HG02938 (cell line): ENCODE data around the gene SGCA.

Experiments used
- ATAC-seq: cut with Tn5 transposase; IDR thresholded peaks from one replicate; pipeline ENCODE4 v1.9.1; 2021; ENCODE audit warnings: mild to moderate bottlenecking, moderate library complexity; ENCODE audit not compliant: unreplicated experiment

The SGCA gene

DNA sequence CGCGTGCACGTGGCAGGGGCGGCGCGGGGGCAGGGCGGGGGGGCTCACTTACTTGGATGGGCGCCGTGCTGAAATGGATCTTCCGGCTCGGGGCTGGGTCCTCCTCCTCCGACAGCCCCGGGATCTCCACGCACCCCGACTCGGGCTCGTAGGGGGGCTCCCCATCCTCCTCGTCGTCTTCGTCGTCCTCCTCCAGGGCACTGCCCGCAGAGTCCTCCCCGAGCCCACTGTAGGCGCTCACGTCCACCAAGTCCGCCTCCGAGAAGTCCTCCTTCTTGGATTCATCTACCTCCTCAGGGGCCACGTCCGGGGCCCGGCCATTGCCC lies 16.8 kb upstream of the SGCA start:
- no peak for ATAC-seq

DNA sequence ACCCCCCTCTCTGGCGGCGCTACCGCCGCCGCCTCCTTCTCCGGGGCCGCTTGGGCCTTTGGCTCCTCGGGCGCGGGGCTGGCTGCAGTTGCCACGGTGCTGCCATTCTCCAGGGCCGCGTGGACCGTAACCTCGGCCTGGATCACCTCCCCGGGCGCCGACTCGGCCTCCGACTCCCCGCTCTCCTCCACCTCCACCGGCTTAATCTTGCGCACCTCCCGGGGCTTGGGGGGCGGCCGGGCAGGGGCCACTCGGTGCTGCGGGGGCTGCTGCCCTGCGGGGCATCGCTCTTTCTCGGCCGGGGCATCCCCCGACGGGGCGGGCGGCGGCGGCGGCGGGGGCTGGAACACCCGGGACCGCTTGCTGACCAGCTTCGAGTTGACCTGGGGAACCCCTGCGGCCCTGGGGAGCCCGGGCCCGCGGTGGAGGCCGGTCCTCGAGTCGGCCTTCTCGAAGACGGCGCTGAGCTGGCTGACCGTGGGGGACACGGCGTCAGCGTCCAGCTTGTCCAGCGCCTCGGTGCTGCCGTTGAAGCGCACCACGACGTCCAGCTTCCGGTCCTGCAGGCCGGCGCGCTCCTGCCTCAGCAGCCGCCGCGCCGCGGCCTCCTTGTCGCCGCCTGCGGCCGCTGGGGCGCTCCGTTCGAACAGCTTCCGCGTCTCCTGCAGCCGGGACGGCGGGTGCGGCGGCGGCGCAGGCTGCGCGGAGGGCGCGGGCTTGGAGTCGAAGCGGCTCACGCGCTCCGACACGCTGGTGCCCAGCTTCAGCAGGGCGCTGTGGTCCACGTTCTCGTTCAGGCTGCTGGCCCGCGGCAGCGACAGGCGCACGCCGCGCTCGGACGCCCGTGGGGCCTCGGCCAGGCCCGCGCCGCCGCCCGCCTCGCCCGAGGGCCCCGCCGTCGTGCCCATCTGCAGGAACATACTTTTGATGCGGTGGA lies 16.1 kb upstream of the SGCA start:
- no peak for ATAC-seq

DNA sequence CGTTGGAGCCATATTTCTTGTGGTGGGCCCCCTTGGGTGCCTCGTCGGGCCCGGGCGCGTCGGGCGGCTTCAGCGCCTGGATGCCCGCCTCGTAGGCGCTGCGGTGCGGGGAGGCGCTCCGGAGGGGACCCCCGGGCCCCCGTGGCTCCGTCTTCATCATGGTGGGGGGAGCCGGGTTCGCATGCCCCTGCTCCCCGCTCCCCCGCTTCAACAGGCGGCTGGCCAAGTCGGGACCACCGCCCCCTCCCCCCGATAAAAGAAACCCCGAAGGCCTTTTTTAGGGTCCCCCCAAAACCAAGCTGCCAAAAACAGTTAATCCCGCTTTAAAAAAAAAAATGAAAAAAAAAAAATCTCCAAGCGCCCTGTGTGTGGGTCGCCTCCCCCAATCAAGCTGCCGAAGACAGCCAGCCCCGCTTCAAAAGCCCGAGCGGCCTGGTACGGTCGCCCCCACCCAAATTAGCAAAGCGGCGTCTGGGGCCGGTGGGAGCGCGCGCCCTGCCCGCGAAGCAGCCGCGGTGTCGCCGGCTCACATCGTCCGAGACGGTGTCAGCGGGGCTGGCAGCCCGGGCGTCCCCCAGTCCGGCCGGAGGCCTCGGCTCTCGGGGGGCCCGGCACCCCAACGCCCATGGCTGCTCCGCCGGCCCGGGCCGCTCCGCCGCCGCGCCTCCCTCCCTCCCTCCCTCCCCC lies 15.3 kb upstream of the SGCA start, which contains the start of gene PPP1R9B:
Gene PPP1R9B (minus strand): TSS at position 324 of the 687 bp plus-strand sequence. CDS start 164 bp downstream, at position 160.
- ATAC-seq, result peak; percentile 2

DNA sequence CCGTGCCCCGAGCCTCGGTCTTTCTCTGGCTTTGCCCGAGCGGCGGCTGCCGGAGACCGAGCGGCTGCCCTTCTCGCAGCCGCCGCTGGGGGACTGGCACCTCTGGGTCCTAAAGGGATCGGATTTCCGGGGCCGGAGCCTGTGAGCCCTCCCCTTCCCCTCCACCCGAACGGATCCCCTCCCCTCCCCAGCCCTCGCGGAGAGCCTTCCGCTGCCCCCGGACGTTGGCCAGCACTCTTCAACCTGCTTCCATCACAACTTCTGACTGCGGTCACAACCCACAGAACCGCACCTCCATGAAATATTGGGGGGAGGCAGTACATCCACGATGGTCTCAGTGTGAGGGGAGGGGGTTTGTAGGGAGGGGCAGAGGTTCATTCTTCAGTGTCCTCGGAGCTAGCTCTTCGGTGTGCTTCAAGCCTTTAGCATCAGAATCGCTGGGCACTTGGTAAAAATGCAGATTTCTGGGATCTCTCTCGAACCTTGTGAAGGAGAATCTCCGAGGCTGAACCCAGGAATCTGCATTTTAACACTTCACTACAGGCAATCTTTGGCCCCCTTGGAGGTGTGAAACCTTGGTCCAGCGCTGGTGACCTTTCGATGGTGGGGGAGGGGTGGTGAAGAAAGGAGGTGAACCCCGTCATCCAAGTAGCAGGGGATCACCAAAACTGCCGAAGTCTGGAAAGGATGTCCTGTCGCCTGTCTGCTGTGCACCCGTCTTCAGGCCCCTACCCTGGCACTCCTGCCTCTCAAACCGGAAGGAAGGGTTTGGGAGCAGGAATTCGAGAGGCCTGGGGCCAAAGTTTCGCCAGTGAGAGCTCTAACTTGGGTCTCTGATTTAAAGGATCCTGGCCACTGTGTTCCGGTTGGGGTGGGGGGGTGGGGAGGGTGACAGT lies 14.5 kb upstream of the SGCA start:
- ATAC-seq, result peak; percentile 35

DNA sequence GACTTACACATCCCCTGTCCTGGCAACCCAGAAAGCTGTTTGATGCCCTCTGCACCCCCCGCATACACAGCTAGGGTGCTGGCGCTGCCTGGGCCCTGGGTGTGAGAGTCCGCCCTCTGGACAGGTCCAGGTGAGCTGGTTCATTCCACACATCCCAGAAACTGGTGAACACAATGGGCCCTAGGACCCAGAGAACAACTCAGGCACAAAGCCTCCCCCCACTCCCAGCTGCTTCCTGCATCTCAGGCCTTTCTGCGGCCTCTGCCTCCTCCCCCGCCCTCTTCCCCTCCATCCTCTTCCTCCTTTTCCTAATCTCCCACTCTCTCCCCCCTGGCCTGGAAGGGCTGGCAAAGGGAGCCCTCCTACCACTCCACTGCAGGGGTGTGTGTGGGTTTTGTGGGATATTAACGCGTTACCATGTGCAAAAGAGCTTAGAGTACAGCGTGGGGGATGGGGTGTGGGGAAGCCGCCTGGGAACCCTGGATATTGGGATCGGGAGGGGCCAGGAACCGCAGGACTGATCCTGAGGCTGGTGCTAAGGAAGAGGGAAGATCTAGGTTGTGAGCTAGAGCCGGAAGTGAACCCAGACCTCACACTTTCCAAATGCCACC lies 13.8 kb upstream of the SGCA start:
- peak; percentile 30 for ATAC-seq

DNA sequence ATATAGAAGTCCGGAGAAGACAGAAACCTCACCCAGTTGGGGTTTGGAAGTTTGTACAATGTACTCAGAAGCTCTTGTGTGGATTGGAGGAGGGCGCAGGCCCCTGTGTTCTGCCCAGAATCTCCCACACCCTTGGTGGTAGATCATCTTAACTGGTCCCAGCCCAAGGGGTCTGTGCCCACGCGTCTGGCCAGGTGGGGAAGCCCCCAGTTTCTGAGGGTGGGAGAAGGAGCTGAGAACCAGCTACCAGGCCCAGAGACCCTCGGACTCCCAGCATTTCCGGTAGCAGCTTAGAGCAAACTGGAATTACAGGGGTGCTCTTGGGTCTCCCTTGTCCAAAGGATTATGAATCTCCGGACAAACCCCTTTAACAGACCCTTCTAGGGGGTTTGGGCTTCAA lies 13.1 kb upstream of the SGCA start:
- no peak for ATAC-seq

DNA sequence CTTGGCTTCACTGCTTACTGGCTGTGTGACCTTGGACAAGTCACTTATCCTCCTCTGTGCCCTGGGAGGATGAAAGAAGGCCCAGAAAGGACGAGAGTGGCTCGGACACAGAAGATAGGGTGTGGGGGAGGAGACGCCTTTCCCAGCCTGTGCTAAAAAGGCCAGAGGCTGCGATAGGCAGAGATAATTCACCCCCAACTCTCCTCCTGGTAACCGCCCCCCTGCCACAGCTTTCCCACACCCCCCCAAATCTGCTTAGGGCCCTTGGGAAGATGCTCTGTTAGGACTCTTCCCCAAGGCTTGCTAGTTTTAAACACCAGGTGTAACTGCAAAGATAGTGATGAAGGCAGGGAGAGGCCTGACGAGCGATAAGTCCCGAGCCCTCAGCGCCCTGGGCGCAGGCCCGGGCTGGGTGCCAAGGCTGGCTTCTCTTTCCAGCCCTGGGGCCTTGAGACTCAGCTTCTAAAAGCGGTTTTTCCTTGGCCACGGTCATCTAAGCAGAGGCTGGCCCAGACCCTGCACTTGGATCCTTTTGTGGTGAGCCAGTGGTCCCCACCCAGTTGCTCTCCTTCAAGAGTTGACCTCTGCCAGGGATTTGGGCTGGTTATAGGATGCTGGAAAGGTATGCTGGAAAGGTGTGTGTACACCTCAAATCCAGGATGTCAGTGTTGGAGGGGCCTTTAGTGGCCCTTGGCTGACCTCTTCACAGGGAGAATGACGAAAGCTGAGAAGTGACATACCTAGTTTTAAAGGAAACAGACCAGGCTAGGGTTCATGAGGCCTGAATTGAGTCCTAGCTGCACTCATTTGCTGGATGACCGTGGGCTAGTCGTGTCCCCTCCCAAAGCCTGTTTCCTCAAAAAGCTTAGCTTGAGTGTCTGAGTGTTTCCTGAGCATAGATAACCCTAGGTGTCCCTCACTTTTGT lies 11.9 kb upstream of the SGCA start:
- ATAC-seq, result no peak

DNA sequence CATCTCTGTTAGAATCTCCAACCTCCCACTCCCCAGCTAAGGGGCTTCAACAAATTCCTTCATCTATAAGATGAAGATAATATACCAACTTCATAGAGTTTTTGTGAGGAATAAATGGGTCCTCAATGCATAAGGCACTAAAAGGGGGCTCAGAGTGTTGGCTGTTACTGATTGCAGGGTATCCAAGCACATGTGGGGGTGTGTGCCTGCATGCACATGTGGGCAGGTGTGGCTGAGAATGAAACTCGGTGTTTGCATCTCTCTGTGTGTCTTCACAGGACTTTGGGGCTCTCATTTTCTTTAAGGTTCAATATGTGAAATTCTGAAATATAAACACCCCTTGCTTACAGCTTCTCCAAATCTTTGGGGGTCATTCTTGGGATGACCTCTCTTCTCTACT lies 11.2 kb upstream of the SGCA start:
- ATAC-seq, result peak; percentile 36

DNA sequence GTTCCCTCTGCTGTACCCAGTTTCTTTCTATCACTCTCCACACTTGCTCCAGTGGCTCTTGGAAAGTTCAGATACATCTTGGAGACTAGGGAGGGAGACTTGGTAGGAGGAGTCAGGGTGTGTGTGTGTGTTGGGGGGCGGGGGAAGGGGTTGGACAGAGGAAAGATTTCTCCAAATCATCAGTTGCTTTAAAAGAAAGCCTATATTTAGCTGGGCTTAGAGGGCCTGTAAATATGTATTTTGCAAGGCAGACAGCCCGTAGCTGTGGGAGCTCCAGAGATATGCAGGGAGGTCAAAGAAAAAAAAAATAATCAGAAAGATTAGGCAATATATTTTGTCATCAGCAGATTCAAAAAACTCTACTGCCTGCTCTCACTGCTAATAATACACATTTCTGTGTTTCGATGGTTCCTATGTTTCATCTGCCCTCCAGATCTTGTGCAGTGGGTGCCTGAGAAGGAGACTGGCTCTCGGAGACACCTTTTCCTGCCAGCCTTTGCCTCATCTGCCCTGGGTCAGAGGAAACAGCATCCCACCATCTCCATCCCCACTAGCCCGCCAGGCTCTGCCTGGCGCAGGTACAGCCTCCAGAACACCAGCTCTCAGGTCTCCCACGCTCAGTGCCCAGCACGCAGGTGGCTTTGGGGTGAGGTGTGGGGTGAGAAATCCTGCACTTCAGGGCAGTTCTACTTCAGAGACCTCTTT lies 10.5 kb upstream of the SGCA start:
- no peak for ATAC-seq

DNA sequence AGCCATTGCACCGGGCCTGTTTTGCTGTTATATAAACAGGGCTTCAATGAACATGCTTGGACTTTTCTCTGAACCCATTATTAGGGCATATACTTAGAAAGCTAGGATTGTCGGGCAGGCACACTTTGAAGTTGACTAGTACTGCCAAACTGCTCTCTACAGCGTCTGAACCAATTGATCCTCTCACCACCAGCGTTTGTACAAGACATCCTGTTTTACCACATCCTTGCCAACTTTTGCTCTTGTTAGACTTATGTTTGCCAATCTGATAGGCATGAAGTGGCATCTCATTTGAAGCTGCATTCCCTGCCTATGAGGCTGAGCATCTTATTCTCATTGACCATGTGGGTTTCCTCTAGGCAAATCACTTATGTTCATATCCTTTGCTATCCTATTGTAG lies 7.9 kb upstream of the SGCA start:
- no peak for ATAC-seq

DNA sequence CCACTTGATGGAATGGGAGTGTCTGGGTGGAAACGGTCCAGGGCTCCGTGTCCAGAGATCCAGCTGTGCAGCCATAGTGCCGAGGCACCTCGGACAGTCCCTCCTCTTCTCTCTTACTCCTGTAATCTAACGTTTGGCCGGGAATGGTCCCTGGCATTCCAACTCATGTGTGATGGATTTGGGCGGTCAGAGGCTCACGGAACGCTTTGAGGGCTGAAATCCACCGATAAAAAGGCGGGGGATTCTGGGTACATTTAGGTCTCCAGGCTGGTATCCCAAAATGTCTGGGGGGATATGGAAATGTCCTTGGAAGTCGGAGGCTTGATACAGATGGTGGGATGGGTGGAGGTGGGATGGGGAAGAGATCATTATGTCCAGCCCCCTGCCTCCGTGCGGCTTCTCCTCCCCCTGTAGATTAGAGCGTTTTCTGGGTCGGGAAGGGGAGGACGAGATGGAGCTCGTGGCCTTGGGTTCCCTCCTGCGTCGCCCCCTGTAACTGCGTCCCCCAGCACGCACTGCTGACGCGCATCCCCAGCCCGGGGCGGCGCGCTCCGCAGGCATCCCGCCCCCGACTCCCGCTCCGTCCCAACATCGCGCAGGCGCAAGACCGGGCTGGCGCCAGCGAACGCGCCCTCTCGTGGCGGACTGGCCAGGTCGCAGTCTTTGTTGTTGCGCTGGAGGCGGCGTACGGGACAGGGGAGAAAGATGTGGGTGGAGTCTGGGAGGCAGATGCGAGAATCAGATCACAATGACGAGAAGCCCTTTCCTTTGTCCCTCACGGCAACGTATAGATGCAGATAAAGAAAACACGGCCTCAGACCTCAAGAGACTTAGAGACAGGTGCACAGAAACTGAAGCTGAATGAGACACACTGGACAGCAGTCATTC lies 4.5 kb upstream of the SGCA start:
- peak; percentile 69 for ATAC-seq

DNA sequence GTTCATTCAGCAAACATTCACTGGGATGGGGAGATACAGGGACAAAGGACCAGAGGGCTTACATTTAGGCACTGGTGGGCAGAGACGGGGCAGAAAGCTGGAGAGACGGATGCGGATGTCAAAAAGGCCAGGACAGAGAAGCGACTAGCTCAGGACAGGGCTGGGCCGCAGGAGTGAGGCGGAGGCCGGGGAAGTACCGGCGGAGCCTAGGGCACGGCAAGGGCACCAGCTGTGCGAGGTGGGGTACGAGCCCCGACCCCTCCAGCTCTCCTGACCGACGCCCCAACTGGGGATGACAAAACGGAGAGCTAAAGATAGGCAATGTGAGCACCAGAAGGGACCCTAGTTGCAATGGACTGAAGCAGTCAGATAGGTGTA lies 3.9 kb upstream of the SGCA start:
- no peak for ATAC-seq

DNA sequence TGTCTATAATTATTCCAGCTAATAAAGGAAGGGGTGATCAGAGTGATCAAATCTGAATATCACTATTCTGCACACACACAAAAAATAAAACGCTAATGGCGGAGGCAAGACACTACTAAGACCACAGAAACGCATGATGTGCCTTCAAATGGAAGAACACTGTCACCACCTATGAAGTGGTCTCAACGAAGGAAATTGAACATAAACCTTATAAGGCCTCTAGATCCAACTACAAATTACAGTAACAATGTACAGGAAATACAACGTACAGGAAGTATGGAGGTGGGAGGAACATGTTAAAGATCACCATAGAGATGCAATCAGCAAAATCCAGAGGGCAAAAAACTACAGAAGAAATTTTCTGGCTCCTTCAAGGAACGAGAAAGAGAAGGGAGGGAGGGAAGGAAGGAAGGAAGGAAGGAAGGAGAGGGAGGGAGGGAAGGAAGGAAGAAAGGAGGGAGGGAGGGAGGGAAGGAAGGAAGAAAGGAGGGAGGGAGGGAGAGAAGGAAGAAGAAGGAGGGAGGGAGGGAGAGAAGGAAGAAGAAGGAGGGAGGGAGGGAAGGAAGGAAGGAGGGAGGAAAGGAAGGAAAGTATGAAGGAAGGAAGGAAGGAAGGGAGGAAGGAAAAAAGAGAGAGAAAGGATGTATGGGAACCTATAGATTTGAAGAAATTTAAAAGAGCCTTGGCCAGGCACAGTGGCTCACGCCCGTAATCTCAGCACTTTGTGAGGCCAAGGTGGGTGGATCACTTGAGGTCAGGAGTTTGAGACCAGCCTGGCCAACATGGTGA lies 3.1 kb upstream of the SGCA start:
- no peak for ATAC-seq

DNA sequence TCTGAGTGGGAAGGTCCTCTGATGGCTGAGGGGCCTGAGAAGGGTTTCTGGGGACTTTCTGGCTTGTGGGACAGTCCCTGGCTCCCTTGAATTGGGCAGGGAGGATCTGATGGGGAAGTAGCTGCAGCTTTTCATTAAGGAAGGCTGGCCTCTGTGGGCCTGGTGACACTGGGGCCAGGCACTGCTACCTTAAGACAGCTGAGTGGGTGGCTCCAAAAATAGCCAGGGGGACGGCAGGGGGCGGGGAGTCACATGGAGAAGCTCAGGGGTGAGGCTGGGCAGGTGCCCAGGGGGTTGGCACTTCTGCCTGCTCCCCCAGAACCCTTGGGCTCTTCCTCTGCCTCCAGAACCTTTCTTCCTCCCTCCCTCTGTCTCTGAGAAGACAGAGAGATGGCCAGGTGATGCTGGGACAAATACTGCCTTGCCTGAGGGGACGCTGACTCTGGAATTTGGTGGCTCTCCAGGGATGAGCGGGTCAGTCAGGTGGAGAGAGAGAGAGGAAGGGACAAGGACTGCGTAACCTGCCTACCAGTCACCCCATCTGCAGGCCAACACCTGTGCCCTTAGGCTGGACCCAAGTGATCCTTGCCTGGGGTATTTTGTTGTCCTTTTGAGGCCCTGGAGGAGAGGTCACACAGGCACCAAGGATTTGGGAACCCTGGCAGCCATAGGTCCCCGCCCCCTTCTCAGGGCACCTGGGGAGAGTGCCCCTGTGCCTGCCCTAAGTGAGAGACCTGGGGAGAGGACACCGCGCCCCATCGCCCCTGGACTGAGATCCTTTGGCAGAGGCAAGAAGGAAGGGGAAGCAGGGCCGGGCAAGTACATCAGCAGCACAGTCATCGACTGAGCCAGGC lies 1.7 kb upstream of the SGCA start:
- ATAC-seq, result no peak

DNA sequence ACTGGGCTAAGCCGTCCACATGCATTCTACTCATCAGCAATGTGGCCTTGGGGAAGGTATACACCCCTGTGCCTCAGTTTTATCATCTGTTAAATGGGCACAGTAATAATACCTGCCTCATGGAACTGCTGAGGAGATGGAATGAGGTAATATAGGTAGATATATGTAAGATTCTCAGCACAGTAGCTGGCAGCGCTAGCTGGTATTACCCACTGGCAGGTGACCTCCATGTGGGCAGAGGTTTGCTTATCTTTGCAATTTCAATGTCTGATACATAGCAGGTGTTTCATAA lies 1.2 kb upstream of the SGCA start:
- ATAC-seq, result no peak

DNA sequence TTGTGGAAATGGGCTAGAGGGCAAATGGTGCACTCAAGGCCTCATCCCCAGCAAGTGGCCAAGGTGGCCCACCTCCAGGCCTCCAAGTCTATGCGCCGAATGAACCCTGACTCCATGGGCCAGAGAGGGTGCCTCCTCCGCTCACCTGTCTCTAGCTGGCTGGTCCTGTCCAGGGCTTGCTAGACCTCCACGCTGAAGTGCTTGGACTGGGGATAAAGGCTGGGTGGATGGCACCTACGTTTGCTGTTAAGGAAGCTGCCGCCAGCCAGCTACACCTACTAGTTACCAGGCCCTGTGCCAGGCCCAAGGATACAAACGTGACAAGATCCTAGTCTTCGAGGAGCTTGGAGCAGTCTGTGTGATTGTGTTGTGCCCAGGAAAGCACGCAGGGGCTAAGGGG lies 739 bp upstream of the SGCA start:
- ATAC-seq, result no peak

DNA sequence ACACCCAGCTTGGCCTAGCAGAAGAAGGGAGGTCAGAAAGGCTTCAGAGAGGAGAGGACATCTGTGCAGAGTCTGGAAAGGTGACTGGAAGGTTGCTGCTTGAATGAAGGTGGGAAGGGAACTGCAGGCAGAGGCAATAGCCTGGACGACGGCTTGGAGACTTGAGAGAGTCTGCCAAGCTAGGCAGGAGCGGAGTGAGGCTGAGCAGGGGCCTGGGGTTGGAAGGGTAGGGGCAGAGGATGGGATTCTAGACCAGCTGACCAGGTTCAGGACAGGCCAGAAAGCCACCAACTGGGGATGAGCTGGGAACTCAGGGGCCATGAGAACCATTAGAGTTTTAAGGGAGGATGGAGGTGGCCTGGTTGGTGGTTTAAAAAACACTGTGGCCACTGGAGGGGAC lies 339 bp upstream of the SGCA start:
- ATAC-seq, result no peak
